22Rv1 (cell line): ENCODE measurements around the gene WWOX.
A peak's percentile ranks its signal among the peaks of the same experiment; 100 is the strongest.

ENCODE experiments used
- CTCF ChIP-seq: fragments of 450-650 bp; IDR thresholded peaks from 2 replicates; pipeline ENCODE4 v1.5.1; 2017; ENCODE audit warnings: mild to moderate bottlenecking
- ZFX ChIP-seq: fragments of 450-650 bp; IDR thresholded peaks from 2 replicates; pipeline ENCODE4 v1.6.1; 2017; ENCODE audit warnings: antibody characterized with exemption, borderline replicate concordance

DNA sequence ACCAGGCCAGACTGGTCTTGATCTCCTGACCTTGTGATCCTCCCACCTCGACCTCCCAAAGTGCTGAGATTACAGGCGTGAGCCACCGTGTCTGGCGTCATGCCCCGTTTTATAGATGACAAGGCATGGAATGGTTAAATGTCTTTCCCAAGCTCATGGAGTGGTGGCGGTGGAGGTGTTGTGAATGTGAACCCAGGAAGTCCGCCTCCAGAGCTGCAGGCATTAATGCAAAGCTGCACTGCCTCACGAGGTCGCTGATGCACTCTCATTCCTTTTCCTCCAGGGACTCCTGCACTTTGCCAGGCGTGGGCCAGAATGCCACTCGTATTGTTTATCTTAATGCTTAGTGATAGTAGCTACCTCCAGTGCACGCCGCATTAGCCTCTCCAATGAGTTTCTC lies 149.6 kb downstream of the WWOX start:
- TF ChIP-seq CTCF (0 out of 2 replicates have a peak, but pooled peaks have one; percentile 4), ZFX (no peak)
